SK-N-SH (cell line): ENCODE measurements around the gene ATP8A1. TPM values are rescaled to one million over a fixed set of nuclear protein-coding genes. Genes with fewer than 3 reads are reported as not detected.

Source experiments
- CTCF ChIA-PET: fragments of 300-600, 350-600 bp; formaldehyde crosslinking; extraction: SDS; loops from one replicate; lab custom pipeline; 2021; lab: Yijun Ruan, JAX
- POLR2A ChIA-PET: fragments of 350-600 bp; sonication (Branson Sonifier 250); formaldehyde crosslinking; extraction: SDS; loops from one replicate; lab custom pipeline; 2020; ENCODE audit warnings: antibody characterized with exemption, inconsistent platforms; lab: Yijun Ruan, JAX
- DNase-seq: peaks from one replicate; pipeline ENCODE4 v3.0.0; 2012
- H2AFZ ChIP-seq: fragments of 200-600 bp; sonication (generic); 2 replicates; pipeline ENCODE4 v1.8.1; 2016; ENCODE audit warnings: antibody characterized with exemption, mild to moderate bottlenecking, low read depth
- H3F3A ChIP-seq: fragments of 200-600 bp; sonication (generic); replicated peaks from 2 replicates; pipeline ENCODE3; 2016; ENCODE audit warnings: antibody characterized with exemption, mild to moderate bottlenecking; ENCODE audit not compliant: insufficient read depth
- H3K27ac ChIP-seq, 2 experiments: fragments of 200-500 bp in 1 of 2; fragments of 200-600 bp in 1 of 2; sonication (Bioruptor generic) in 1 of 2; sonication (generic), shearing (Covaris generic) in 1 of 2; 2 replicates each; pipeline versions ENCODE4 v1.5.1 to v1.6.1; 2014 to 2016; ENCODE audit warnings: low read depth in 2 of 2, inconsistent platforms in 1 of 2, low read length in 1 of 2, mild to moderate bottlenecking in 1 of 2, mixed read lengths in 1 of 2
- H3K27me3 ChIP-seq: fragments of 200-600 bp; sonication (generic), shearing (Covaris generic); 2 replicates; pipeline ENCODE4 v1.6.1; 2016; ENCODE audit warnings: mixed run types; ENCODE audit not compliant: insufficient read depth
- H3K36me3 ChIP-seq, 2 experiments: fragments of 200-500 bp in 1 of 2; fragments of 200-600 bp in 1 of 2; sonication (Bioruptor generic) in 1 of 2; sonication (generic) in 1 of 2; replicated peaks in 1 of 2; 2 replicates each; pipeline versions ENCODE3 to v1.5.1; 2014 to 2016; ENCODE audit warnings: low read length in 1 of 2, mild to moderate bottlenecking in 1 of 2; ENCODE audit not compliant: insufficient read depth in 2 of 2, control insufficient read depth in 1 of 2
- H3K4me1 ChIP-seq, 2 experiments: fragments of 200-500 bp in 1 of 2; fragments of 200-600 bp in 1 of 2; sonication (Bioruptor generic) in 1 of 2; sonication (generic), shearing (Covaris generic) in 1 of 2; 2 replicates each; pipeline versions ENCODE4 v1.5.1 to v1.6.1; 2014 to 2016; ENCODE audit warnings: low read depth in 1 of 2, low read length in 1 of 2, mixed run types in 1 of 2; ENCODE audit not compliant: insufficient read depth in 2 of 2, control insufficient read depth in 1 of 2
- H3K4me2 ChIP-seq: fragments of 200-600 bp; sonication (generic), shearing (Covaris generic); 2 replicates; pipeline ENCODE4 v1.6.1; 2017; ENCODE audit warnings: mixed run types
- H3K4me3 ChIP-seq, 2 experiments: fragments of 200-500 bp in 1 of 2; fragments of 200-600 bp in 1 of 2; sonication (Bioruptor generic) in 1 of 2; sonication (generic), shearing (Covaris generic) in 1 of 2; 2 replicates each; pipeline versions ENCODE4 v1.5.1 to v1.8.1; 2014 to 2016; ENCODE audit warnings: low read depth in 2 of 2, inconsistent platforms in 1 of 2, low read length in 1 of 2, mild to moderate bottlenecking in 1 of 2, mixed read lengths in 1 of 2, moderate library complexity in 1 of 2
- H3K79me2 ChIP-seq: fragments of 200-600 bp; sonication (generic); 2 replicates; pipeline ENCODE4 v1.8.1; 2017; ENCODE audit warnings: mild to moderate bottlenecking; ENCODE audit not compliant: insufficient read depth
- H3K9ac ChIP-seq: fragments of 200-600 bp; sonication (generic); 2 replicates; pipeline ENCODE4 v1.6.1; 2017; ENCODE audit warnings: mixed run types
- H3K9me2 ChIP-seq: fragments of 200-600 bp; sonication (generic); 2 replicates; pipeline ENCODE4 v1.6.1; 2017; ENCODE audit warnings: mixed run types
- H3K9me3 ChIP-seq: fragments of 200-600 bp; sonication (generic); 2 replicates; pipeline ENCODE4 v1.6.1; 2017; ENCODE audit warnings: mixed run types, mild to moderate bottlenecking, moderate library complexity
- H4K20me1 ChIP-seq: fragments of 200-600 bp; sonication (generic); 2 replicates; pipeline ENCODE4 v1.6.1; 2017; ENCODE audit warnings: mild to moderate bottlenecking, mixed run types; ENCODE audit not compliant: insufficient read depth
- FOXJ3 ChIP-seq: sonication (generic); formaldehyde crosslinking; IDR thresholded peaks from 2 replicates; pipeline ENCODE4 v1.5.1; 2020; ENCODE audit warnings: mild to moderate bottlenecking, missing genetic modification reagents
- FOXM1 ChIP-seq: IDR thresholded peaks from 2 replicates; pipeline ENCODE4 v1.4.0; 2012; ENCODE audit warnings: low read depth, mild to moderate bottlenecking
- GABPA ChIP-seq: IDR thresholded peaks from 2 replicates; pipeline ENCODE4 v1.4.0; 2012; ENCODE audit warnings: low read depth, mild to moderate bottlenecking
- IRF3 ChIP-seq: fragments of 150-350 bp; IDR thresholded peaks from 2 replicates; pipeline ENCODE4 v1.6.1; 2016; ENCODE audit warnings: mild to moderate bottlenecking, low read depth, low read length
- MEF2A ChIP-seq: IDR thresholded peaks from 2 replicates; pipeline ENCODE4 v1.4.0; 2012; ENCODE audit warnings: low read depth, borderline replicate concordance
- RAD21 ChIP-seq: IDR thresholded peaks from 2 replicates; pipeline ENCODE4 v1.6.1; 2012; ENCODE audit warnings: mild to moderate bottlenecking, low read length
- REST ChIP-seq: IDR thresholded peaks from 2 replicates; pipeline ENCODE4 v1.6.1; 2012; ENCODE audit warnings: mild to moderate bottlenecking, low read depth, low read length, moderate library complexity
- RFX5 ChIP-seq: IDR thresholded peaks from 2 replicates; pipeline ENCODE4 v1.6.1; 2012; ENCODE audit warnings: mild to moderate bottlenecking, improper control_type of control experiment, low read length
- TEAD4 ChIP-seq: IDR thresholded peaks from 2 replicates; pipeline ENCODE4 v1.4.0; 2012; ENCODE audit warnings: mild to moderate bottlenecking, borderline replicate concordance; ENCODE audit not compliant: insufficient read depth
- USF1 ChIP-seq: IDR thresholded peaks from 2 replicates; pipeline ENCODE4 v1.4.0; 2012; ENCODE audit warnings: low read depth, borderline replicate concordance
- USF2 ChIP-seq: fragments of 150-350 bp; IDR thresholded peaks from 2 replicates; pipeline ENCODE4 v1.6.1; 2017; ENCODE audit warnings: antibody characterized with exemption, low read length, low read depth, borderline replicate concordance
- ZBTB33 ChIP-seq: IDR thresholded peaks from 2 replicates; pipeline ENCODE4 v1.4.0; 2012; ENCODE audit warnings: low read depth, borderline replicate concordance
- WGBS: methylation state at CpG from one replicate; pipeline ENCODE4 v1.1.6; 2017; ENCODE audit warnings: low lambda C conversion rate; 5-methylcytosine and 5-hydroxymethylcytosine counted together
- polyA plus RNA-seq, 3 experiments: library from polyadenylated mRNA; depleted of rRNA; stranded (reverse); fragments of >200 nt; gene quantifications; 2 replicates each; pipeline ENCODE4 v1.2.3, GENCODE V29; 2012

The ATP8A1 gene
- polyA plus RNA-seq, 1 of the 3 experiments (the other 2 are of a cell fraction): 0.38 TPM

GRCh38 chr4:42428036-42428435 is 228.9 kb downstream of the ATP8A1 start (continued):
- TF ChIP-seq TEAD4 (no peak), GABPA (no peak), RFX5 (no peak), IRF3 (no peak)

GRCh38 chr4:42425146-42426065 is 231.5 kb downstream of the ATP8A1 start:
- H3K4me2 ChIP-seq: no peak overlapping the region
- WGBS: 90% methylated on average over 18 of the region's 19 CpGs
- no peak overlapping the region for H3K4me3 ChIP-seq
- ChIA-PET CTCF (no interaction called here), POLR2A (no interaction called here)
- no peak overlapping the region for H2AFZ ChIP-seq
- no peaks in the 10 kb centered on the region for H3F3A ChIP-seq
- H3K27ac ChIP-seq: no peak overlapping the region
- no peak overlapping the region for H3K9ac ChIP-seq
- no peaks in the 10 kb centered on the region for H3K79me2 ChIP-seq
- TF ChIP-seq FOXM1 (no peak), MEF2A (no peak), ZBTB33 (no peak), FOXJ3 (CRISPR knock-in tag) (no peak), RAD21 (no peak), REST (no peak), USF1 (no peak), USF2 (no peak)
- H4K20me1 ChIP-seq: no peaks in the 10 kb centered on the region
- no peak for DNase-seq
- H3K4me1 ChIP-seq: no peaks in the 10 kb centered on the region; a peak in 1 of 4 replicates
- H3K27me3 ChIP-seq: no peaks in the 10 kb centered on the region
- H3K9me2 ChIP-seq: no peaks in the 10 kb centered on the region
- H3K36me3 ChIP-seq: no peaks in the 10 kb centered on the region
- no peaks in the 10 kb centered on the region for H3K9me3 ChIP-seq
